ENCODE measurements around the gene CLIP2.

DNA sequence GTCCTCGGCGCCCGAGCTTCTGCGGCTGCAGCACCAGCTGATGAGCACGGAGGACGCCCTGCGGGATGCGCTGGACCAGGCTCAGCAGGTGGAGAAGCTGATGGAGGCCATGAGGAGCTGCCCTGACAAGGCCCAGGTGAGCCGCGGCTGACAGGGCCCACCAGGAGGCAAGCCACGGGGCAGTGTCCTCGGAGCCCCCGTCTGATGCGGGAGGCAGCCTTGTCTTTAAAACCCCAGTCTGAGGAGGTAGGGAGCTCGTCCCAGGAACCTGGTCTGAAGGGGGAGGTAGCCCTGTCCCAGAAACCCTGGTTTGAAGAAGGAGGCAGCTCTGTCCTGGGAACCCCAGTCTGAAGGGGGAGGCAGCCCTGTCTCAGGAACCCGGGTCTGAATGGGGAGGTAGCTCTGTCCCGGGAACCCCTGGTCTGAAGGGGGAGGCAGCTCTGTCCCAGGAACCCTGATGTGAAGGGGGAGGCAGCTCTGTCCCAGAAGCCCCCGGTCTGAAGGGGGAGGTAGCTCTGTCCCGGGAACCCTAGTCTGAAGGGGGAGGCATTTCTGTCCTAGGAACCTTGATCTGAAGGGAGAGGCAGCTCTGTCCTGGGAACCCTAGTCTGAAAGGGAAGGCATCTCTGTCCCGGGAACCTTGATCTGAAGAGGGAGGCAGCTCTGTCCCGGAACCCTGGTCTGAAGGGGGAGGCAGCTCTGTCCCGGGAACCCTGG is 111.4 kb downstream of the CLIP2 start:
- TF ChIP-seq EP300 (IDR thresholded peaks at IDR 0.05; ENCODE audit: borderline replicate concordance in 1 of 2, low read depth in 1 of 2, low read length in 1 of 2) (no peak), MXI1 (IDR thresholded peaks at IDR 0.05; ENCODE audit: low read depth, low read length) (no peak), RFX5 (IDR thresholded peaks at IDR 0.05; ENCODE audit: low read length) (no peak), RAD21 (IDR thresholded peaks at IDR 0.05; ENCODE audit: low read length) (no peak), TEAD4 (IDR thresholded peaks at IDR 0.05; ENCODE audit: borderline replicate concordance, insufficient read depth) (no peak), CHD2 (IDR thresholded peaks at IDR 0.05; ENCODE audit: low read length, partially characterized antibody) (no peak), TAF1 (IDR thresholded peaks at IDR 0.05; ENCODE audit: borderline replicate concordance, low read depth, low read length) (no peak)
- TF ChIP-seq, protein P1, sequence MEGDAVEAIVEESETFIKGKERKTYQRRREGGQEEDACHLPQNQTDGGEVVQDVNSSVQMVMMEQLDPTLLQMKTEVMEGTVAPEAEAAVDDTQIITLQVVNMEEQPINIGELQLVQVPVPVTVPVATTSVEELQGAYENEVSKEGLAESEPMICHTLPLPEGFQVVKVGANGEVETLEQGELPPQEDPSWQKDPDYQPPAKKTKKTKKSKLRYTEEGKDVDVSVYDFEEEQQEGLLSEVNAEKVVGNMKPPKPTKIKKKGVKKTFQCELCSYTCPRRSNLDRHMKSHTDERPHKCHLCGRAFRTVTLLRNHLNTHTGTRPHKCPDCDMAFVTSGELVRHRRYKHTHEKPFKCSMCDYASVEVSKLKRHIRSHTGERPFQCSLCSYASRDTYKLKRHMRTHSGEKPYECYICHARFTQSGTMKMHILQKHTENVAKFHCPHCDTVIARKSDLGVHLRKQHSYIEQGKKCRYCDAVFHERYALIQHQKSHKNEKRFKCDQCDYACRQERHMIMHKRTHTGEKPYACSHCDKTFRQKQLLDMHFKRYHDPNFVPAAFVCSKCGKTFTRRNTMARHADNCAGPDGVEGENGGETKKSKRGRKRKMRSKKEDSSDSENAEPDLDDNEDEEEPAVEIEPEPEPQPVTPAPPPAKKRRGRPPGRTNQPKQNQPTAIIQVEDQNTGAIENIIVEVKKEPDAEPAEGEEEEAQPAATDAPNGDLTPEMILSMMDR (IDR thresholded peaks at IDR 0.05) = no peak
- TF ChIP-seq, protein P2, sequence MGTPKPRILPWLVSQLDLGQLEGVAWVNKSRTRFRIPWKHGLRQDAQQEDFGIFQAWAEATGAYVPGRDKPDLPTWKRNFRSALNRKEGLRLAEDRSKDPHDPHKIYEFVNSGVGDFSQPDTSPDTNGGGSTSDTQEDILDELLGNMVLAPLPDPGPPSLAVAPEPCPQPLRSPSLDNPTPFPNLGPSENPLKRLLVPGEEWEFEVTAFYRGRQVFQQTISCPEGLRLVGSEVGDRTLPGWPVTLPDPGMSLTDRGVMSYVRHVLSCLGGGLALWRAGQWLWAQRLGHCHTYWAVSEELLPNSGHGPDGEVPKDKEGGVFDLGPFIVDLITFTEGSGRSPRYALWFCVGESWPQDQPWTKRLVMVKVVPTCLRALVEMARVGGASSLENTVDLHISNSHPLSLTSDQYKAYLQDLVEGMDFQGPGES (IDR thresholded peaks at IDR 0.05; ENCODE audit: low read depth, low read length) = no peak
- TF ChIP-seq, protein P3, sequence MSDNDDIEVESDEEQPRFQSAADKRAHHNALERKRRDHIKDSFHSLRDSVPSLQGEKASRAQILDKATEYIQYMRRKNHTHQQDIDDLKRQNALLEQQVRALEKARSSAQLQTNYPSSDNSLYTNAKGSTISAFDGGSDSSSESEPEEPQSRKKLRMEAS (IDR thresholded peaks at IDR 0.05; ENCODE audit: low read depth) = no peak
- TF ChIP-seq, protein P4, sequence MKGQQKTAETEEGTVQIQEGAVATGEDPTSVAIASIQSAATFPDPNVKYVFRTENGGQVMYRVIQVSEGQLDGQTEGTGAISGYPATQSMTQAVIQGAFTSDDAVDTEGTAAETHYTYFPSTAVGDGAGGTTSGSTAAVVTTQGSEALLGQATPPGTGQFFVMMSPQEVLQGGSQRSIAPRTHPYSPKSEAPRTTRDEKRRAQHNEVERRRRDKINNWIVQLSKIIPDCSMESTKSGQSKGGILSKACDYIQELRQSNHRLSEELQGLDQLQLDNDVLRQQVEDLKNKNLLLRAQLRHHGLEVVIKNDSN (IDR thresholded peaks at IDR 0.05; ENCODE audit: borderline replicate concordance, low read depth) = no peak
- TF ChIP-seq, protein P5, sequence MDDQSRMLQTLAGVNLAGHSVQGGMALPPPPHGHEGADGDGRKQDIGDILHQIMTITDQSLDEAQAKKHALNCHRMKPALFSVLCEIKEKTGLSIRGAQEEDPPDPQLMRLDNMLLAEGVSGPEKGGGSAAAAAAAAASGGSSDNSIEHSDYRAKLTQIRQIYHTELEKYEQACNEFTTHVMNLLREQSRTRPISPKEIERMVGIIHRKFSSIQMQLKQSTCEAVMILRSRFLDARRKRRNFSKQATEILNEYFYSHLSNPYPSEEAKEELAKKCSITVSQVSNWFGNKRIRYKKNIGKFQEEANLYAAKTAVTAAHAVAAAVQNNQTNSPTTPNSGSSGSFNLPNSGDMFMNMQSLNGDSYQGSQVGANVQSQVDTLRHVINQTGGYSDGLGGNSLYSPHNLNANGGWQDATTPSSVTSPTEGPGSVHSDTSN (IDR thresholded peaks at IDR 0.05) = no peak
